T-cell (primary cell): ENCODE measurements around the gene GMEB2. TPM values are rescaled to one million over a fixed set of nuclear protein-coding genes. Genes with fewer than 3 reads are reported as not detected.
"Not testable (repeated sequence)": the region's sequence is repeated elsewhere in the genome, so short reads cannot be mapped to it uniquely, and the experiment has no call there.

Source experiments
- ATAC-seq, 4 experiments: fragments of 200-7000 bp in 3 of 4; fragments of 150-1000 bp in 1 of 4; cut with Tn5 transposase; replicated peaks in 1 of 4; 1 replicate in 3 of 4; 2 replicates in 1 of 4; pipeline ENCODE4 v1.10.0; 2021; ENCODE audit warnings: moderate library complexity in 3 of 4, mild to moderate bottlenecking in 2 of 4, moderate number of reproducible peaks in 1 of 4
- CTCF ChIA-PET, 2 donors: fragments of 300-600 bp; sonication (Branson Sonifier 250); formaldehyde crosslinking; loops; one replicate each; lab custom pipeline; 2022; ENCODE audit warnings: antibody characterized with exemption in 2 of 2; lab: Charles Lee
- POLR2A ChIA-PET, 2 donors: fragments of 300-600 bp; sonication (Branson Sonifier 250); formaldehyde crosslinking; loops; one replicate each; lab custom pipeline; 2022; ENCODE audit warnings: antibody characterized with exemption in 2 of 2; lab: Charles Lee
- DNase-seq, 35 experiments: peaks; one replicate each; pipeline versions ENCODE4 v3.0.0 to v3.0.0-alpha.2; 2013 to 2023
- H3K27ac ChIP-seq: one replicate; pipeline ENCODE4 v1.5.1; 2013; ENCODE audit warnings: low read length
- H3K27me3 ChIP-seq, 2 experiments: replicated peaks in 1 of 2; 1 replicate in 1 of 2; 2 replicates in 1 of 2; pipeline versions ENCODE4 v1.6.1 to v1.7.0; 2013; ENCODE audit warnings: low read length in 1 of 2, mixed read lengths in 1 of 2; ENCODE audit not compliant: control insufficient read depth in 2 of 2, insufficient read depth in 2 of 2; ENCODE audit errors: extremely low read depth in 1 of 2
- H3K36me3 ChIP-seq, 2 donors: 1 replicate in 1 of 2; 2 replicates in 1 of 2; pipeline versions ENCODE4 v1.6.1 to v1.7.0; 2013; ENCODE audit warnings: low read length in 1 of 2; ENCODE audit not compliant: control insufficient read depth in 2 of 2, insufficient read depth in 1 of 2; ENCODE audit errors: extremely low read depth in 1 of 2
- H3K4me1 ChIP-seq, 2 experiments: 1 replicate in 1 of 2; 2 replicates in 1 of 2; pipeline versions ENCODE4 v1.6.1 to v1.7.0; 2013; ENCODE audit warnings: low read length in 2 of 2, mixed read lengths in 1 of 2; ENCODE audit not compliant: insufficient read depth in 2 of 2, control insufficient read depth in 1 of 2; ENCODE audit errors: extremely low read depth in 1 of 2
- H3K4me3 ChIP-seq, 2 donors: 1 replicate in 1 of 2; 2 replicates in 1 of 2; pipeline versions ENCODE4 v1.5.1 to v1.7.0; 2013; ENCODE audit warnings: mild to moderate bottlenecking in 2 of 2, low read length in 1 of 2, moderate library complexity in 1 of 2; ENCODE audit not compliant: control insufficient read depth in 1 of 2; ENCODE audit errors: extremely low read depth in 1 of 2
- H3K9me3 ChIP-seq: 2 replicates; pipeline ENCODE4 v1.7.0; 2013
- H3K27ac Mint-ChIP-seq, 2 donors: one replicate each; pipeline ENCODE4 v1.8.0; 2020 to 2021; ENCODE audit warnings: mild to moderate bottlenecking in 2 of 2, mixed read lengths in 2 of 2
- H3K27me3 Mint-ChIP-seq, 2 donors: one replicate each; pipeline ENCODE4 v1.8.0; 2021 to 2022; ENCODE audit warnings: mixed read lengths in 2 of 2
- H3K36me3 Mint-ChIP-seq: one replicate; pipeline ENCODE4 v1.8.0; 2021; ENCODE audit warnings: mixed read lengths
- H3K4me1 Mint-ChIP-seq, 3 donors: one replicate each; pipeline ENCODE4 v1.8.0; 2020 to 2022; ENCODE audit warnings: mixed read lengths in 3 of 3, mild to moderate bottlenecking in 1 of 3
- H3K4me3 Mint-ChIP-seq, 3 donors: one replicate each; pipeline ENCODE4 v1.8.0; 2020 to 2022; ENCODE audit warnings: mild to moderate bottlenecking in 3 of 3, mixed read lengths in 3 of 3, moderate library complexity in 3 of 3
- H3K9me3 Mint-ChIP-seq, 3 donors: one replicate each; pipeline ENCODE4 v1.8.0; 2020 to 2022; ENCODE audit warnings: mixed read lengths in 3 of 3
- WGBS: methylation state at CpG from one replicate; pipeline ENCODE4 v1.1.5; 2013; ENCODE audit warnings: missing lambda C conversion rate; ENCODE audit not compliant: insufficient coverage; 5-methylcytosine and 5-hydroxymethylcytosine counted together
- total RNA-seq, 35 experiments: library from RNA in 6 of 35; stranded (reverse) in 6 of 35; fragments of 120-200 nt in 1 of 35; gene quantifications; one replicate each; pipeline versions ENCODE4 v1.2.1 to v1.2.4 and lab custom pipeline; 2013 to 2026

The GMEB2 gene
- total RNA-seq, 5 donors from 2014 or later (not counting 1 experiment from before 2014, with no cell fraction given): 20.7 to 30.3 (median 29.0) TPM

DNA sequence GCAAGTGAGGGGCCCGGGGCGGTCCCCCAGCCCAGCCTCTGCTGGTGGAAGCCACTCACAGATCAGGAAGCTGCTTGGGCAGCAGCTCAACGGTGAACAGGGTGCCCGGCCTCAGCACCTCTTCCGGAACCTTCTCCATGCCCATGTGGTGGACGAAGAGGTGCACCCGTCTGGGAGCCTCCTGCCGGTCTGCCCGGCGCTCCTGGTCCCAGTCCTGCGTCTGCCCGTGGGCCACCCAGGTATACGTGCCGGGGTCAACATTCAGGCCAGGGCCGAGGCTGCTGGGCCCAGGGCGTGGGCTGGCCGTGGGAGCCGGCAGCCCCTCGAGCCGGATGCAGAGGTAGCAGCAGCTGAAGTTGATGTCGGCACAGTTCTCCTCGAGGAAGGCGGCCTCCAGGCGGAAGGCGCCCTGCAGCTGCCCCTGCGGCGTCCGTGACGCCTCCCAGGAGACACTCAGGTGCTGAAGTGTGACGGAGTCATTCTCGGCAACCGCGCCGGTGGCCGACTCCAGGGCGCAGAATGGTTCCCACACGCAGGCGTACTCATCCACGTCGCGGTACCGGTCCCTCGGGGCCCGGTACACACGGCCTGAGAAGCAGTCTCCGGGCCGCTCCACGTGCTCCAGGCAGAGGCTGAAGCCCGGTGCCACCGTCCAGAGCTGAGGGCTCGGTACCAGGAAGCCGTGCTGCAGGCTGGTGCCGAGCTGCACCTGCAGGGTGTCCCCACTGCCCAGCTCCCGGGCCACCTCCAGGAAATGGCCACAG, 64.3 kb downstream of the GMEB2 start:
- H3K27ac ChIP-seq: no peak overlapping the region
- H3K9me3 ChIP-seq: no peaks in the 10 kb centered on the region
- DNase-seq (no peak), ATAC-seq (no peak)
- H3K36me3 ChIP-seq: peaks cover 17 to 43% of the 10 kb centered on the region in 2 donors
- H3K4me3 ChIP-seq: no peak overlapping the region
- H3K4me1 Mint-ChIP-seq: peaks cover 2 to 10% (median 4%) of the 10 kb centered on the region in 3 donors
- H3K27me3 ChIP-seq: no peaks in the 10 kb centered on the region
- H3K27me3 Mint-ChIP-seq: no peaks in the 10 kb centered on the region
- peaks cover 20% of the 10 kb centered on the region for H3K36me3 Mint-ChIP-seq
- ChIA-PET POLR2A (no interaction called here), CTCF (no interaction called here)
- H3K27ac Mint-ChIP-seq: no peak overlapping the region
- no peaks in the 10 kb centered on the region for H3K9me3 Mint-ChIP-seq
- peaks cover 0 to 12% of the 10 kb centered on the region in 2 experiments for H3K4me1 ChIP-seq
- WGBS: 96% methylated on average over 53 of the region's 54 CpGs
- H3K4me3 Mint-ChIP-seq: no peak overlapping the region

DNA sequence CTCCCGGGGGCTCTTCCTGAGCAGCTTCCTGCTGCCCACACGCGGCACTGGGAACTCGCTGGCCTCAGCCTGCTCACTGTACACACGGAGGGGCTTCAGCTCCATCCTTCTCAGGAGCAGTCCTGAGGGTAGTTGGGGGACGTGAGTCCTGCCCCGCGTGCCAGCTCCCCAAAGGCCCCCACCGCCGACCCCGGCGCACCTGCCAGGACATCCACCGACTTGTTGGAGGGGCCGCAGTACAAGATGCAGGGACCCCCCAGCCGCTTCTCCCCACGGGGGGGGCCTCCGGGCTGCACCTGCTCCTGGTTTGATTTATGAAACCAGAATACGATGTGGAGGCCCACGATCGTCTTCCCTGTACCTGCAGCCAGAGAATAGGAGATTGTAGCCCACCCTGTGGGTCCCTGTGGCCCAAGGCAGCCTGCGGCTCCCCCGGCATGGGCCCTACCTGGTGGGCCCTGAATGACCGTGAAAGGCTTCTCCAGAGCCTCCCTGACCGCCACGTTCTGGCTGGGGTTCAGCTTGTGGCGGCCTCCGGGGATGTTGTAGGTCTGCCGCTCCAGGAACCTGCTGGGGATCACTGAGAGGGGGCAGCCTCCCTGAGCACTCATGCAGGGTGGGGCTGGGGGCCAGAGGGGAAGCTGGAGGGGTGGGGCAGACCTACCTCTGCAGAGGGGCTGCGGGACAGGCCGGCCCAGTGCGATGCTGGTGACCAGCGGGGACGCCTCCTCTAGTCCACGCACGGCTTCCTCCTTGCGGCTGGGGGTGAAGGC, 65.1 kb downstream of the GMEB2 start:
- H3K36me3 Mint-ChIP-seq: peaks cover 20% of the 10 kb centered on the region
- H3K9me3 Mint-ChIP-seq: no peaks in the 10 kb centered on the region
- DNase-seq (no peak), ATAC-seq (no peak)
- ChIA-PET POLR2A (no interaction called here), CTCF (no interaction called here)
- H3K27ac Mint-ChIP-seq: no peak overlapping the region
- H3K4me1 ChIP-seq: peaks cover 0 to 4% of the 10 kb centered on the region in 2 experiments
- peaks cover 0 to 4% (median 0%) of the 10 kb centered on the region in 3 donors for H3K4me1 Mint-ChIP-seq
- H3K4me3 Mint-ChIP-seq: no peak overlapping the region
- H3K9me3 ChIP-seq: no peaks in the 10 kb centered on the region
- H3K4me3 ChIP-seq: no peak overlapping the region
- H3K36me3 ChIP-seq: peaks cover 17 to 43% of the 10 kb centered on the region in 2 donors
- WGBS: 90% methylated on average over 25 of the region's 36 CpGs
- no peaks in the 10 kb centered on the region for H3K27me3 ChIP-seq
- H3K27me3 Mint-ChIP-seq: no peaks in the 10 kb centered on the region
- no peak overlapping the region for H3K27ac ChIP-seq

DNA sequence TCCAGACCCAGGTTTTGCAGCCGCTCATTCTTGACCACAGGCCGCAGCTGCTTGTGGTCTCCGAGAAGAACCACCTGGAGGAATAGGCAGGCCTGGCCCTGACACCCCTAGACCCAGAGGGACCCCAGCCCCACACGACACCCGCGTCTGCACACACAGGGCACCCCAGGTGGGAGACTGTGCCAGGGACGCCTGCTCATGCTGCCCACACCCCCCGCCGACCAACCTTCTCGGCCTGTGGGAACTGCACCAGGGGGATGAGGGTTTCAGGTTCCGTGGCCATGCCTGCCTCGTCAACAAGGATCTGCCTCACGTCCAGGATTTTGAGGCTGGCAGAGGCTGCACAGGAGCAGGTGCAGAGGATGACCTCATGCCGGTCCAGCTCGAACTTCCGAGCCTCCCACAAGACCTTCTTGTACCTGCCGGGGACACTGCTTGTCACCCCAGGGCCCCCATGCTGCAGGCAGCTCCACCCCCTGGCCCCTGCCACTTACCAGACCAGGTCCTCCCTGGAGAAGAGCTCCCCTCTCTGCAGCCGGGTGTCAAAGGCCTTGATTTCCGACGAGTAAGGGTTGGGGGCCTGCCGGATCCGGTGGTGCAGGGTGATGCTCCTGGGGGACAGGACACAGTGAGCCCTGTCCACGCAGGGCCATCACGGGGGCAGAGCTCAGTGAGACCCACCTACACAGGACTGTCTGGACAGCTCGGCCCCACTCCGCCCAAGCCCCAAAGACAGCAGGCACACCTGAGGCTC, 65.9 kb downstream of the GMEB2 start:
- no peaks in the 10 kb centered on the region for H3K4me1 ChIP-seq
- ChIA-PET CTCF (no interaction called here), POLR2A (no interaction called here)
- no peaks in the 10 kb centered on the region for H3K27me3 ChIP-seq
- H3K36me3 Mint-ChIP-seq: peaks cover 20% of the 10 kb centered on the region
- no peak overlapping the region for H3K4me3 ChIP-seq
- H3K27ac ChIP-seq: no peak overlapping the region
- no peaks in the 10 kb centered on the region for H3K9me3 ChIP-seq
- ATAC-seq (no peak), DNase-seq (no peak)
- H3K4me1 Mint-ChIP-seq: peaks cover 0 to 3% (median 0%) of the 10 kb centered on the region in 3 donors
- no peak overlapping the region for H3K27ac Mint-ChIP-seq
- H3K4me3 Mint-ChIP-seq: no peak overlapping the region
- H3K9me3 Mint-ChIP-seq: no peaks in the 10 kb centered on the region
- WGBS: 96% methylated on average over 25 of the region's 26 CpGs
- no peaks in the 10 kb centered on the region for H3K27me3 Mint-ChIP-seq
- H3K36me3 ChIP-seq: peaks cover 16 to 43% of the 10 kb centered on the region in 2 donors

DNA sequence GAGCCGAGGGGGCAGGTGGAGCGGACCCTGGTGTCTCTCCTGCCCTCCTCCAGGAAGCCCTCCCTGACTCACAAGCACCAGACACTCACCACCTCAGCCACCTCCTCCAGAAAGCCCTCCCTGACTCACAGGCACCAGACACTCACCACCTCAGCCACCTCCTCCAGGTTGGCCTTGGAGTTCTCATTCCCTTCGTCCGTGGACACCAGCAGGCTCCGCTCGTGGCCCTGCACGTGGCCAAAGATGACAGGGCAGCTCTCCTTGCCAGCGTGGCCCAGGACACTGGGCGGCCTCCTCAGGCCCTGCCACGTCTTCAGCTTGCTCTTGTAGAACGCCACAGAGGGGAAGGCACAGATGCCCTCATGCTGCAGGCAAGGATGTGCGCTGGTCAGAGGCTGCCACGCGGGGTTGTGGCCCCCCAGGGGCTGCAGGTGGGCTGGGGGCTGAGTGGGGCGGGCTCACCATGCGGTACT, 66.5 kb downstream of the GMEB2 start:
- H3K4me1 ChIP-seq: no peaks in the 10 kb centered on the region
- H3K27ac ChIP-seq: no peak overlapping the region
- H3K9me3 ChIP-seq: no peaks in the 10 kb centered on the region
- Mint-ChIP-seq H3K36me3 (peaks cover 16% of the 10 kb centered on the region), H3K4me3 (no peak overlapping the region), H3K4me1 (peaks cover 0 to 3% (median 0%) of the 10 kb centered on the region in 3 donors), H3K27ac (no peak overlapping the region), H3K9me3 (no peaks in the 10 kb centered on the region), H3K27me3 (no peaks in the 10 kb centered on the region)
- H3K36me3 ChIP-seq: peaks cover 14 to 41% of the 10 kb centered on the region in 2 donors
- 93% methylated on average over 16 of the region's 16 CpGs for WGBS
- no peak overlapping the region for H3K4me3 ChIP-seq
- no peak for ATAC-seq
- no peaks in the 10 kb centered on the region for H3K27me3 ChIP-seq
- POLR2A ChIA-PET: no interaction called here
- CTCF ChIA-PET: no interaction called here
- no peak for DNase-seq

DNA sequence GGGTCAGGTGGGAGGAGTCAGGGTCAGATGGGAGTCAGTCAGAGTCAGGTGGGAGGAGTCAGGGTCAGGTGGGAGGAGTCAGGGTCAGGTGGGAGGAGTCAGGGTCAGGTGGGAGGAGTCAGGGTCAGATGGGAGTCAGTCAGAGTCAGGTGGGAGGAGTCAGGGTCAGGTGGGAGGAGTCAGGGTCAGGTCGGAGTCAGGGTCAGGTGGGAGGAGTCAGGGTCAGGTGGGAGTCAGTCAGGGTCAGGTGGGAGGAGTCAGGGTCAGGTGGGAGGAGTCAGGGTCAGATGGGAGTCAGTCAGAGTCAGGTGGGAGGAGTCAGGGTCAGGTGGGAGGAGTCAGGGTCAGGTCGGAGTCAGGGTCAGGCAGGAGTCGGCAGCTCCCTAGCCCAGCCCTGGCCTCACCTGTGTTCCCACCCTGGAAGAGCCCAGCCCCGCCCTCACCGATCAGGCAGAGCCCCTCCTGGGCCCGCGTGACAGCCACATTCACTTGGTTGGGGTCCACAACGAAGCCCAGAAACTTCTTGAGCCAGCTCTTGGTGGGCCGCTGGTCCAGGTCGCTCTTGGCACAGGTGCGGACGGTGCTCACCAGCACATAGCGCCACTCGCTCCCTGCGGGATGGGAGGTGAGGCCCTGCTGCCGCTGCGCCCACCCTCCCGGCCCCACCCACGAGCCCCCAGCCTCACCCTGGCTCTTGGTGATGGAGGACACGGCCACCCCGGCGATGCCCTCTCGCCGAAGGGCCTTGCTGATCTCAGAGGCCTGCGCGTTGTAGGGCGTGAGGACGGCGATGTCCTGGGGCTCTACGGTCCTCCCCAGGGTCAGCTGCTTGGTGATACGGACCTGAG, 67.2 kb downstream of the GMEB2 start:
- H3K4me1 Mint-ChIP-seq, CTCF ChIA-PET, H3K27ac Mint-ChIP-seq, ATAC-seq, H3K9me3 ChIP-seq, H3K27ac ChIP-seq, H3K27me3 ChIP-seq, H3K4me3 ChIP-seq, H3K4me3 Mint-ChIP-seq, H3K4me1 ChIP-seq, H3K9me3 Mint-ChIP-seq, POLR2A ChIA-PET, H3K27me3 Mint-ChIP-seq: not testable (repeated sequence)
- H3K36me3 Mint-ChIP-seq: peaks cover 15% of the 10 kb centered on the region
- peaks cover 14 to 36% of the 10 kb centered on the region in 2 donors for H3K36me3 ChIP-seq
- 97% methylated on average over 26 of the region's 31 CpGs for WGBS
- DNase-seq: peak in 12 of 35 experiments; percentile 27 to 75 (median 48)
